Breast epithelium (tissue), 4 donors: ENCODE data around the gene NCAPD3. TPM values are rescaled to one million over a fixed set of nuclear protein-coding genes. Genes with fewer than 3 reads are reported as not detected.
A peak's percentile ranks its signal among the peaks of the same experiment; 100 is the strongest.

Experiments
- DNase-seq, 2 donors: peaks; one replicate each; pipeline ENCODE4 v3.0.0-alpha.2; 2019; ENCODE audit warnings: low spot score in 2 of 2
- H3K27ac ChIP-seq, 2 donors: fragments of 200-600 bp; sonication (generic) in 1 of 2; one replicate each; pipeline ENCODE4 v1.5.1; 2016 to 2019; ENCODE audit warnings: mild to moderate bottlenecking in 1 of 2
- H3K27me3 ChIP-seq, 2 donors: fragments of 200-600 bp; sonication (generic) in 1 of 2; one replicate each; pipeline versions ENCODE4 v1.5.1 to v1.6.0; 2017 to 2019; ENCODE audit warnings: control low read depth in 1 of 2, mild to moderate bottlenecking in 1 of 2
- H3K36me3 ChIP-seq: fragments of 200-600 bp; one replicate; pipeline ENCODE4 v1.5.1; 2019
- H3K4me1 ChIP-seq, 2 donors: fragments of 200-600 bp; sonication (generic); one replicate each; pipeline ENCODE4 v1.5.1; 2016 to 2019; ENCODE audit warnings: control low read depth in 1 of 2
- H3K4me3 ChIP-seq, 3 donors: fragments of 200-600 bp; sonication (generic); 1 replicate in 2 of 3; 2 replicates in 1 of 3; pipeline ENCODE4 v1.5.1; 2016 to 2019; ENCODE audit warnings: mild to moderate bottlenecking in 3 of 3, moderate library complexity in 2 of 3
- H3K9me3 ChIP-seq, 2 donors: fragments of 200-600 bp; sonication (generic) in 1 of 2; one replicate each; pipeline ENCODE4 v1.5.1; 2016 to 2019; ENCODE audit warnings: control low read depth in 1 of 2
- POLR2A ChIP-seq: fragments of 450-650 bp; IDR thresholded peaks from one replicate; pipeline ENCODE4 v1.6.1; 2016; ENCODE audit warnings: antibody characterized with exemption, mild to moderate bottlenecking, moderate library complexity
- POLR2AphosphoS5 ChIP-seq, 3 donors: sonication (generic); formaldehyde crosslinking; IDR thresholded peaks; one replicate each; pipeline ENCODE4 v1.6.1; 2017; ENCODE audit warnings: antibody characterized with exemption in 3 of 3
- intact Hi-C: fragments of 100-400 bp; cut with DNase I; formaldehyde crosslinking; loops from one replicate; pipeline ENCODE4 v1.15.1; 2023; ENCODE audit warnings: low total_unique reads
- total RNA-seq, 3 donors: library from RNA; depleted of rRNA; stranded (reverse); fragments of >200 nt; gene quantifications; one replicate each; pipeline ENCODE4 v1.1.0, GENCODE V29; 2016
- TF ChIP-seq, protein P1 (sequence below), 3 donors: fragments of 450-650 bp; IDR thresholded peaks; one replicate each; pipeline ENCODE4 v1.5.1; 2016 to 2017; ENCODE audit warnings: antibody characterized with exemption in 3 of 3, mild to moderate bottlenecking in 3 of 3, moderate library complexity in 3 of 3

The NCAPD3 gene
- total RNA-seq, 3 donors from 2014 or later = 12.0 to 16.5 (median 12.1) TPM

DNA sequence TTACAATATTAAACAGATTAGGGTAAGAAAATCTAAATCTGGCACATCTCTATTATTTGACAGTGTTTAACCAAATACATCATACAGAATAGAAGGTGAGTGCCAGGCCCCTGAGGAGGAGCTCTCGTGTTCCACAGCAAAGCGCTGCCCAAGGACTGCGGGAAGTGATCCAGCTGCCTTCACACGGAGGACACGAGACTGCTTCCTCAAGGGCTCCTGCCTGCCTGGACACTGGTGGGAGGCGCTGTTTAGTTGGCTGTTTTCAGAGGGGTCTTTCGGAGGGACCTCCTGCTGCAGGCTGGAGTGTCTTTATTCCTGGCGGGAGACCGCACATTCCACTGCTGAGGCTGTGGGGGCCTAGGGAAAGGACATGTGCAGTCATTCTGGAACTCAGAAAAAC, 71.1 kb downstream of the NCAPD3 start:
- Histone ChIP-seq H3K27me3 (no peaks in the 10 kb centered on the region), H3K4me3 (no peak overlapping the region), H3K36me3 (no peaks in the 10 kb centered on the region), H3K27ac (no peak overlapping the region), H3K4me1 (no peaks in the 10 kb centered on the region), H3K9me3 (no peaks in the 10 kb centered on the region)
- DNase-seq = no peak
- TF ChIP-seq, protein P1, sequence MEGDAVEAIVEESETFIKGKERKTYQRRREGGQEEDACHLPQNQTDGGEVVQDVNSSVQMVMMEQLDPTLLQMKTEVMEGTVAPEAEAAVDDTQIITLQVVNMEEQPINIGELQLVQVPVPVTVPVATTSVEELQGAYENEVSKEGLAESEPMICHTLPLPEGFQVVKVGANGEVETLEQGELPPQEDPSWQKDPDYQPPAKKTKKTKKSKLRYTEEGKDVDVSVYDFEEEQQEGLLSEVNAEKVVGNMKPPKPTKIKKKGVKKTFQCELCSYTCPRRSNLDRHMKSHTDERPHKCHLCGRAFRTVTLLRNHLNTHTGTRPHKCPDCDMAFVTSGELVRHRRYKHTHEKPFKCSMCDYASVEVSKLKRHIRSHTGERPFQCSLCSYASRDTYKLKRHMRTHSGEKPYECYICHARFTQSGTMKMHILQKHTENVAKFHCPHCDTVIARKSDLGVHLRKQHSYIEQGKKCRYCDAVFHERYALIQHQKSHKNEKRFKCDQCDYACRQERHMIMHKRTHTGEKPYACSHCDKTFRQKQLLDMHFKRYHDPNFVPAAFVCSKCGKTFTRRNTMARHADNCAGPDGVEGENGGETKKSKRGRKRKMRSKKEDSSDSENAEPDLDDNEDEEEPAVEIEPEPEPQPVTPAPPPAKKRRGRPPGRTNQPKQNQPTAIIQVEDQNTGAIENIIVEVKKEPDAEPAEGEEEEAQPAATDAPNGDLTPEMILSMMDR (IDR thresholded peaks at IDR 0.05) = no peak
- TF ChIP-seq POLR2AphosphoS5 (IDR thresholded peaks at IDR 0.05) (no peak), POLR2A (no peak)
- intact Hi-C loops = no loop called here

DNA sequence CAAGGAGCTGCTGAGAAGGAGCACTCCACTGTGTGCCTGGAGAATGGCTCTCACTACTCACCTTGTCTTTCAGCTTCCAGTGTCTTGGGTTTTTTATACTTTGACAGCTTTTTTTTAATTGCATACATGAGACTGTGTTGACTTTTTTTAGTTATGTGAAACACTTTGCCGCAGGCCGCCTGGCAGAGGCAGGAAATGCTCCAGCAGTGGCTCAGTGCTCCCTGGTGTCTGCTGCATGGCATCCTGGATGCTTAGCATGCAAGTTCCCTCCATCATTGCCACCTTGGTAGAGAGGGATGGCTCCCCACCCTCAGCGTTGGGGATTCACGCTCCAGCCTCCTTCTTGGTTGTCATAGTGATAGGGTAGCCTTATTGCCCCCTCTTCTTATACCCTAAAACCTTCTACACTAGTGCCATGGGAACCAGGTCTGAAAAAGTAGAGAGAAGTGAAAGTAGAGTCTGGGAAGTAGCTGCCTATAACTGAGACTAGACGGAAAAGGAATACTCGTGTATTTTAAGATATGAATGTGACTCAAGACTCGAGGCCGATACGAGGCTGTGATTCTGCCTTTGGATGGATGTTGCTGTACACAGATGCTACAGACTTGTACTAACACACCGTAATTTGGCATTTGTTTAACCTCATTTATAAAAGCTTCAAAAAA, 72.6 kb downstream of the NCAPD3 start:
- Histone ChIP-seq H3K27me3 (no peaks in the 10 kb centered on the region), H3K4me1 (no peaks in the 10 kb centered on the region), H3K4me3 (no peak overlapping the region), H3K9me3 (no peaks in the 10 kb centered on the region), H3K27ac (peak overlapping the region; percentile 69 to 85), H3K36me3 (no peaks in the 10 kb centered on the region)
- TF ChIP-seq POLR2A (no peak), POLR2AphosphoS5 (IDR thresholded peaks at IDR 0.05) (no peak)
- TF ChIP-seq, protein P1 (IDR thresholded peaks at IDR 0.05) = no peak
- intact Hi-C loops = no loop called here
- no peak for DNase-seq

DNA sequence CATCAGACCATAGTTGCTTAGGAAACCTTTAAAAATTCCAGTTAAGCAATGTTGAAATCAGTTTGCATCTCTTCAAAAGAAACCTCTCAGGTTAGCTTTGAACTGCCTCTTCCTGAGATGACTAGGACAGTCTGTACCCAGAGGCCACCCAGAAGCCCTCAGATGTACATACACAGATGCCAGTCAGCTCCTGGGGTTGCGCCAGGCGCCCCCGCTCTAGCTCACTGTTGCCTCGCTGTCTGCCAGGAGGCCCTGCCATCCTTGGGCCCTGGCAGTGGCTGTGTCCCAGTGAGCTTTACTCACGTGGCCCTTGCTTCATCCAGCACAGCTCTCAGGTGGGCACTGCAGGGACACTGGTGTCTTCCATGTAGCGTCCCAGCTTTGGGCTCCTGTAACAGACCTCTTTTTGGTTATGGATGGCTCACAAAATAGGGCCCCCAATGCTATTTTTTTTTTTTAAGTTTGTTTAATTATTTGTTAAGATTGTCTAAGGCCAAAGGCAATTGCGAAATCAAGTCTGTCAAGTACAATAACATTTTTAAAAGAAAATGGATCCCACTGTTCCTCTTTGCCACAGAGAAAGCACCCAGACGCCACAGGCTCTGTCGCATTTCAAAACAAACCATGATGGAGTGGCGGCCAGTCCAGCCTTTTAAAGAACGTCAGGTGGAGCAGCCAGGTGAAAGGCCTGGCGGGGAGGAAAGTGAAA, 73.4 kb downstream of the NCAPD3 start:
- H3K27me3 ChIP-seq = no peaks in the 10 kb centered on the region
- peak overlapping the region; percentile 69 to 85 for H3K27ac ChIP-seq
- no peaks in the 10 kb centered on the region for H3K9me3 ChIP-seq
- no peaks in the 10 kb centered on the region for H3K4me1 ChIP-seq
- intact Hi-C loops = no loop called here
- TF ChIP-seq, protein P1 (IDR thresholded peaks at IDR 0.05) = no peak
- TF ChIP-seq POLR2AphosphoS5 (IDR thresholded peaks at IDR 0.05) = peak in 1 of 3 donors; percentile 22
- DNase-seq = peak in 1 of 2 donors; percentile 94
- H3K36me3 ChIP-seq = no peaks in the 10 kb centered on the region
- H3K4me3 ChIP-seq = no peak overlapping the region

DNA sequence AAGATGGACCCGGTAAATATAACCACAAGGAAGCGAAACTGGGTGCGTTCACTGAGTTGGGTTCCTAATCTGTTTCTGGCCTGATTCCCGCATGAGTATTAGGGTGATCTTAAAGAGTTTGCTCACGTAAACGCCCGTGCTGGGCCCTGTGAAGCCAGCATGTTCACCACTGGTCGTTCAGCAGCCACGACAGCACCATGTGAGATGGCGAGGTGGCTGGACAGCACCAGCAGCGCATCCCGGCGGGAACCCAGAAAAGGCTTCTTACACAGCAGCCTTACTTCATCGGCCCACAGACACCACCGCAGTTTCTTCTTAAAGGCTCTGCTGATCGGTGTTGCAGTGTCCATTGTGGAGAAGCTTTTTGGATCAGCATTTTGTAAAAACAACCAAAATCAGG, 74.4 kb downstream of the NCAPD3 start:
- Histone ChIP-seq H3K4me1 (no peaks in the 10 kb centered on the region), H3K27me3 (no peaks in the 10 kb centered on the region), H3K4me3 (no peak overlapping the region), H3K9me3 (no peaks in the 10 kb centered on the region), H3K36me3 (no peaks in the 10 kb centered on the region), H3K27ac (peak overlapping the region; percentile 57 to 69)
- no peak for TF ChIP-seq POLR2AphosphoS5 (IDR thresholded peaks at IDR 0.05)
- intact Hi-C loops = loop anchor here (10.0 kb wide), 1 partner anchor 95 kb away; no protein-coding TSS in a partner anchor
- DNase-seq = no peak

DNA sequence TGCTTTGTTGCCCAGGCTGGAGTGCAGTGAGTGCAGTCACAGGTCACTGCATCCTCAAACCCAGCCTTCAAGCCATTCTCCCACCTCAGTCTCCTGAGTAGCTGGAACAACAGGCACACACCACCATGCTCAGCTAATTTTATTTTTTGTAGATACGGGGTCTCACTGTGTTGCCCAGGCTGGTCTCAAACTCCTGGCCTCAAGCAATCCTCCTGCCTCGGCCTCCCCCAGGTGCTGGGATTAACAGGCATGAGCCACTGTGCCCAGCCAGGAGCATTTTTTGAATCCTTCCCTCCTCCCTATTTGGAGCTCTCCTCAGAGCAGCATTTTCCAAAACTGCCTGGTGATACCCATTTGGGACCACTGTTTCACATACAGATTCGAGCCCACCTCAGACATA, 77.2 kb downstream of the NCAPD3 start:
- Histone ChIP-seq H3K9me3 (no peaks in the 10 kb centered on the region), H3K4me3 (no peak overlapping the region), H3K36me3 (no peaks in the 10 kb centered on the region), H3K27me3 (no peaks in the 10 kb centered on the region), H3K27ac (no peak overlapping the region), H3K4me1 (no peaks in the 10 kb centered on the region)
- intact Hi-C loops = loop anchor here (10.0 kb wide), 1 partner anchor 92 kb away; no protein-coding TSS in a partner anchor
- DNase-seq = no peak
- no peak for TF ChIP-seq POLR2A
- TF ChIP-seq, protein P1 (IDR thresholded peaks at IDR 0.05) = no peak
- no peak for TF ChIP-seq POLR2AphosphoS5 (IDR thresholded peaks at IDR 0.05)
